Measurements from ENCODE around the gene SMCHD1.

- no peak for TF ChIP-seq CTCF (IDR thresholded peaks at IDR 0.05)
- TF ChIP-seq EZH2 (IDR thresholded peaks at IDR 0.05; ENCODE audit: borderline replicate concordance, insufficient read depth, low read depth, low read length, poor library complexity, severe bottlenecking): no peak
Observed at GRCh38 chr18:2686349-2686968, 30.9 kb downstream of the SMCHD1 start.
